Psoas muscle (tissue), 8 donors: ENCODE data around the gene FOXN1. TPM values are rescaled to one million over a fixed set of nuclear protein-coding genes. Genes with fewer than 3 reads are reported as not detected.
A peak's percentile ranks its signal among the peaks of the same experiment; 100 is the strongest.

Source experiments
- ATAC-seq, 4 donors: fragments of 200-7000 bp; cut with Tn5 transposase; one replicate each; pipeline ENCODE4 v1.9.1; 2020; ENCODE audit warnings: moderate library complexity in 3 of 4, mild to moderate bottlenecking in 2 of 4
- DNase-seq, 2 donors: peaks; one replicate each; pipeline ENCODE4 v3.0.0-alpha.2; 2020
- H3K27ac ChIP-seq: fragments of 200-600 bp; one replicate; pipeline ENCODE4 v1.8.0; 2022
- H3K27me3 ChIP-seq, 3 donors: fragments of 200-600 bp in 1 of 3; one replicate each; pipeline versions ENCODE4 v1.6.1 to v1.8.0; 2013 to 2022; ENCODE audit warnings: low read length in 2 of 3, mild to moderate bottlenecking in 2 of 3, moderate library complexity in 1 of 3; ENCODE audit not compliant: insufficient read depth in 3 of 3
- H3K36me3 ChIP-seq, 2 donors: fragments of 200-600 bp in 1 of 2; one replicate each; pipeline versions ENCODE4 v1.6.1 to v1.8.0; 2013 to 2022; ENCODE audit warnings: low read depth in 1 of 2, mild to moderate bottlenecking in 1 of 2, moderate library complexity in 1 of 2; ENCODE audit not compliant: insufficient read depth in 1 of 2
- H3K4me1 ChIP-seq: fragments of 200-600 bp; one replicate; pipeline ENCODE4 v1.8.0; 2022
- H3K4me3 ChIP-seq: fragments of 200-600 bp; one replicate; pipeline ENCODE4 v1.8.0; 2022; ENCODE audit warnings: mild to moderate bottlenecking
- H3K9me3 ChIP-seq: fragments of 200-600 bp; one replicate; pipeline ENCODE4 v1.8.0; 2022
- CTCF ChIP-seq: fragments of 200-600 bp; IDR thresholded peaks from one replicate; pipeline ENCODE4 v1.8.0; 2022; ENCODE audit warnings: antibody characterized with exemption
- WGBS, 3 donors: extraction: QIAGEN DNeasy Blood & Tissue Kit; methylation state at CpG; one replicate each; pipeline versions ENCODE4 v1.1.6 to v1.1.7; 2013; 5-methylcytosine and 5-hydroxymethylcytosine counted together
- intact Hi-C, 2 donors: fragments of 100-400 bp; cut with DNase I; formaldehyde crosslinking; loops; one replicate each; pipeline versions ENCODE4 v1.11.0 to v1.14.2; 2022
- polyA plus RNA-seq, 3 donors: library from polyadenylated mRNA; stranded (reverse); fragments of 200-250 nt; gene quantifications; one replicate each; pipeline ENCODE4 v1.2.3, GENCODE V29; 2013
- total RNA-seq, 4 donors: library from RNA; stranded (reverse); fragmentation: NEBNext Ultra II Directional in 2 of 4; extraction: Animal tissue kit (Norgen Biotek cat#: 25700) in 2 of 4; gene quantifications; one replicate each; pipeline versions ENCODE4 v1.2.1 to v1.2.4, GENCODE V29; 2021 to 2023
- donor health status: healthy with polysubstance abuse.
- donor health status: DM: no; HTN: no; CAD: no; lungs with moderate emphysema.
- donor health status: Bipolar disorder and iron deficiency.
- donor health status: healthy.
- donor health status: DM: yes; HTN: yes; CAD: no.
- donor health status: DM: no; HTN: no; CAD: no.
- donor health status: DM: no; HTN: no; CAD: no.
- donor health status: DM: yes; HTN: yes; CAD: no.

FOXN1 gene
- total and polyA plus RNA-seq, 7 donors, result not detected

GRCh38 chr17:28552176-28552999 is 46.2 kb downstream of the FOXN1 start, which contains the start of gene UNC119:
TSS of gene UNC119 (minus strand) at chr17:28552624. CDS start at chr17:28552557, 67 bp downstream.
- Histone ChIP-seq H3K36me3 (peaks cover 0 to 45% of the 10 kb centered on the region in 2 donors), H3K4me3 (peak within 1 kb of the TSS; percentile 91), H3K27me3 (no peaks in the 10 kb centered on the region), H3K9me3 (no peaks in the 10 kb centered on the region), H3K27ac (peak within 1 kb of the TSS; percentile 23), H3K4me1 (peaks cover 5% of the 10 kb centered on the region)
- WGBS, 3 donors, result 1 to 3% (median 3%) methylated on average over 33 to 67 of the region's 67 CpGs
- no peak for TF ChIP-seq CTCF
- ATAC-seq, result peak; percentile 85 to 94 (median 90)
- intact Hi-C loops, result no loop called here
- peak; percentile 81 to 83 for DNase-seq

GRCh38 chr17:28553000-28553505 is 46.9 kb downstream of the FOXN1 start:
- no peaks in the 10 kb centered on the region for H3K27me3 ChIP-seq
- DNase-seq (no peak), ATAC-seq (no peak)
- peak overlapping the region; percentile 91 for H3K4me3 ChIP-seq
- peaks cover 0 to 50% of the 10 kb centered on the region in 2 donors for H3K36me3 ChIP-seq
- no peak overlapping the region for H3K27ac ChIP-seq
- intact Hi-C loops, result no loop called here
- H3K4me1 ChIP-seq, result peaks cover 5% of the 10 kb centered on the region
- H3K9me3 ChIP-seq, result no peaks in the 10 kb centered on the region
- no peak for TF ChIP-seq CTCF
- WGBS, 3 donors, result 91 to 98% (median 95%) methylated on average over 5 of the region's 5 CpGs

GRCh38 chr17:28554565-28554964 is 48.4 kb downstream of the FOXN1 start:
- TF ChIP-seq CTCF, result no peak
- Histone ChIP-seq H3K27ac (no peak overlapping the region), H3K27me3 (no peaks in the 10 kb centered on the region), H3K4me3 (no peak overlapping the region), H3K9me3 (no peaks in the 10 kb centered on the region), H3K36me3 (peaks cover 0 to 65% of the 10 kb centered on the region in 2 donors), H3K4me1 (peaks cover 5% of the 10 kb centered on the region)
- WGBS, 3 donors, result 78 to 97% (median 84%) methylated on average over 6 of the region's 6 CpGs
- intact Hi-C loops, result no loop called here
- DNase-seq (no peak), ATAC-seq (no peak)

- H3K27me3 ChIP-seq, result no peaks in the 10 kb centered on the region
- ATAC-seq (no peak), DNase-seq (no peak)
- intact Hi-C loops, result no loop called here
- no peak overlapping the region for H3K4me3 ChIP-seq
- WGBS, 3 donors, result 93 to 96% (median 96%) methylated on average over 3 of the region's 3 CpGs
- no peak overlapping the region for H3K27ac ChIP-seq
- no peaks in the 10 kb centered on the region for H3K9me3 ChIP-seq
- no peak for TF ChIP-seq CTCF
- H3K36me3 ChIP-seq, result peaks cover 0 to 70% of the 10 kb centered on the region in 2 donors
- peaks cover 5% of the 10 kb centered on the region for H3K4me1 ChIP-seq
Measured at GRCh38 chr17:28555022-28555421, 48.9 kb downstream of the FOXN1 start.
